ENCODE results near the gene PCDH9. TPM values are rescaled to one million over a fixed set of nuclear protein-coding genes. Genes with fewer than 3 reads are reported as not detected.

Gene PCDH9
- polyA plus RNA-seq, 5 donors: 1.7 to 3.8 (median 2.4) TPM

GRCh38 chr13:66530158-66530557, 700.0 kb downstream of the PCDH9 start:
- DNase-seq: no peak

GRCh38 chr13:66528944-66529576, 701.1 kb downstream of the PCDH9 start:
- DNase-seq: no peak

- no peak for DNase-seq
Measured at GRCh38 chr13:66528180-66528579, 702.0 kb downstream of the PCDH9 start.

GRCh38 chr13:66520511-66521355, 709.4 kb downstream of the PCDH9 start:
- DNase-seq: no peak

- no peak for DNase-seq
Measured at GRCh38 chr13:66519259-66519658, 710.9 kb downstream of the PCDH9 start.

GRCh38 chr13:66518068-66518467, 712.1 kb downstream of the PCDH9 start:
- DNase-seq: no peak

- DNase-seq: no peak
Measured at GRCh38 chr13:66513728-66514127, 716.4 kb downstream of the PCDH9 start.

- no peak for DNase-seq
Measured at GRCh38 chr13:66509175-66509574, 721.0 kb downstream of the PCDH9 start.

GRCh38 chr13:66508153-66508909, 721.8 kb downstream of the PCDH9 start:
- DNase-seq: no peak

- no peak for DNase-seq
Measured at GRCh38 chr13:66506979-66507378, 723.2 kb downstream of the PCDH9 start.

GRCh38 chr13:66506051-66506777, 723.9 kb downstream of the PCDH9 start:
- no peak for DNase-seq

- no peak for DNase-seq
Measured at GRCh38 chr13:66503890-66504289, 726.2 kb downstream of the PCDH9 start.

GRCh38 chr13:66501181-66501580, 729.0 kb downstream of the PCDH9 start:
- DNase-seq: no peak

- DNase-seq: no peak
Measured at GRCh38 chr13:66492479-66492878, 737.7 kb downstream of the PCDH9 start.

GRCh38 chr13:66491251-66491650, 738.9 kb downstream of the PCDH9 start:
- DNase-seq: peak; percentile 19 to 27

- no peak for DNase-seq
Measured at GRCh38 chr13:66489586-66489985, 740.5 kb downstream of the PCDH9 start.

- DNase-seq: no peak
Measured at GRCh38 chr13:66489172-66489571, 741.0 kb downstream of the PCDH9 start.

- no peak for DNase-seq
Measured at GRCh38 chr13:66483712-66484111, 746.4 kb downstream of the PCDH9 start.

- no peak for DNase-seq
Measured at GRCh38 chr13:66482836-66483235, 747.3 kb downstream of the PCDH9 start.

- DNase-seq: no peak
Measured at GRCh38 chr13:66477816-66478215, 752.3 kb downstream of the PCDH9 start.

GRCh38 chr13:66475061-66475460, 755.1 kb downstream of the PCDH9 start:
- no peak for DNase-seq

GRCh38 chr13:66469745-66470144, 760.4 kb downstream of the PCDH9 start:
- DNase-seq: no peak
